BLaER1 treated with 17β-estradiol and CSF1 and Interleukin-3, amounts not matched to agents 10 nM and 100 nM (cell line): ENCODE measurements around the gene BRCA1.

ENCODE experiments used
- H3K27ac ChIP-seq, 11 experiments: shearing (Covaris generic); formaldehyde crosslinking; 2 replicates each; pipeline ENCODE4 v1.8.1; 2022
- H3K27me3 ChIP-seq, 11 experiments: shearing (Covaris generic); formaldehyde crosslinking; 2 replicates each; pipeline ENCODE4 v1.8.1; 2022
- H3K36me3 ChIP-seq, 11 experiments: shearing (Covaris generic); formaldehyde crosslinking; 2 replicates each; pipeline ENCODE4 v1.8.1; 2022
- H3K4me1 ChIP-seq, 10 experiments: shearing (Covaris generic); formaldehyde crosslinking; 2 replicates each; pipeline ENCODE4 v1.8.1; 2022
- H3K4me2 ChIP-seq, 11 experiments: shearing (Covaris generic); formaldehyde crosslinking; 2 replicates each; pipeline ENCODE4 v1.8.1; 2022
- H3K4me3 ChIP-seq, 10 experiments: shearing (Covaris generic); formaldehyde crosslinking; 2 replicates each; pipeline ENCODE4 v1.8.1; 2022
- H3K9ac ChIP-seq, 11 experiments: shearing (Covaris generic); formaldehyde crosslinking; 2 replicates each; pipeline ENCODE4 v1.8.1; 2022
- H3K9me3 ChIP-seq, 11 experiments: shearing (Covaris generic); formaldehyde crosslinking; replicated peaks in 1 of 11; 2 replicates each; pipeline ENCODE4 v1.8.1; 2022
- H4K20me1 ChIP-seq, 11 experiments: shearing (Covaris generic); formaldehyde crosslinking; 2 replicates each; pipeline ENCODE4 v1.8.1; 2022
- Cebpa-rat ChIP-seq, 11 experiments: shearing (Covaris generic); IDR thresholded peaks; 2 replicates each; pipeline ENCODE4 v1.8.1; 2022

The BRCA1 gene

GRCh38 chr17:43030137-43030767, 94.9 kb downstream of the BRCA1 start:
- peaks cover 0 to 14% (median 5%) of the 10 kb centered on the region in 11 experiments; a peak in 8 of 22 replicates for H3K27me3 ChIP-seq
- no peaks in the 10 kb centered on the region; a peak in 1 of 22 replicates for H4K20me1 ChIP-seq
- H3K4me2 ChIP-seq, result no peak overlapping the region
- peaks cover 4 to 48% (median 37%) of the 10 kb centered on the region in 10 experiments; a peak in 16 of 20 replicates for H3K4me1 ChIP-seq
- peak overlapping the region in 1 of 11 experiments; percentile 5; a peak in 1 of 22 replicates for H3K9ac ChIP-seq
- peak overlapping the region in 2 of 11 experiments; percentile 5 to 42; a peak in 2 of 22 replicates for H3K27ac ChIP-seq
- H3K36me3 ChIP-seq, result no peaks in the 10 kb centered on the region
- H3K4me3 ChIP-seq, result no peak overlapping the region
- no peaks in the 10 kb centered on the region for H3K9me3 ChIP-seq
- TF ChIP-seq Cebpa-rat (IDR thresholded peaks at IDR 0.05), result no peak

- H4K20me1 ChIP-seq, result no peaks in the 10 kb centered on the region; a peak in 1 of 22 replicates
- H3K9me3 ChIP-seq, result no peaks in the 10 kb centered on the region
- H3K36me3 ChIP-seq, result no peaks in the 10 kb centered on the region
- no peak overlapping the region; a peak in 1 of 22 replicates for H3K27ac ChIP-seq
- no peak for TF ChIP-seq Cebpa-rat (IDR thresholded peaks at IDR 0.05)
- H3K4me3 ChIP-seq, result no peak overlapping the region
- peaks cover 0 to 20% (median 5%) of the 10 kb centered on the region in 11 experiments; a peak in 9 of 22 replicates for H3K27me3 ChIP-seq
- H3K4me1 ChIP-seq, result peaks cover 9 to 45% (median 31%) of the 10 kb centered on the region in 10 experiments; a peak in 18 of 20 replicates
- no peak overlapping the region for H3K4me2 ChIP-seq
- no peak overlapping the region for H3K9ac ChIP-seq
These were observed 96.8 kb downstream of the BRCA1 start for GRCh38 chr17:43028221-43028861.

- H4K20me1 ChIP-seq, result no peaks in the 10 kb centered on the region; a peak in 1 of 22 replicates
- no peak overlapping the region for H3K27ac ChIP-seq
- no peaks in the 10 kb centered on the region for H3K9me3 ChIP-seq
- H3K4me2 ChIP-seq, result peak overlapping the region in 5 of 11 experiments; percentile 71 to 99 (median 97); a peak in 5 of 22 replicates
- H3K36me3 ChIP-seq, result no peaks in the 10 kb centered on the region
- no peak overlapping the region for H3K9ac ChIP-seq
- H3K4me3 ChIP-seq, result no peak overlapping the region
- H3K4me1 ChIP-seq, result peaks cover 16 to 45% (median 33%) of the 10 kb centered on the region in 10 experiments
- TF ChIP-seq Cebpa-rat (IDR thresholded peaks at IDR 0.05), result no peak
- peaks cover 0 to 20% (median 5%) of the 10 kb centered on the region in 11 experiments; a peak in 9 of 22 replicates for H3K27me3 ChIP-seq
These were observed 97.8 kb downstream of the BRCA1 start for GRCh38 chr17:43027091-43028032.

- no peak overlapping the region for H3K4me3 ChIP-seq
- H4K20me1 ChIP-seq, result no peaks in the 10 kb centered on the region; a peak in 1 of 22 replicates
- H3K4me1 ChIP-seq, result peaks cover 16 to 46% (median 34%) of the 10 kb centered on the region in 10 experiments
- no peak for TF ChIP-seq Cebpa-rat (IDR thresholded peaks at IDR 0.05)
- no peak overlapping the region for H3K27ac ChIP-seq
- H3K4me2 ChIP-seq, result peak overlapping the region in 9 of 11 experiments; percentile 9 to 99 (median 85); a peak in 15 of 22 replicates
- H3K9ac ChIP-seq, result no peak overlapping the region; a peak in 1 of 22 replicates
- no peaks in the 10 kb centered on the region for H3K9me3 ChIP-seq
- peaks cover 0 to 20% (median 5%) of the 10 kb centered on the region in 11 experiments; a peak in 9 of 22 replicates for H3K27me3 ChIP-seq
- no peaks in the 10 kb centered on the region for H3K36me3 ChIP-seq
These were observed 98.6 kb downstream of the BRCA1 start for GRCh38 chr17:43026595-43026994.

GRCh38 chr17:43025766-43026537, 99.2 kb downstream of the BRCA1 start:
- Histone ChIP-seq H4K20me1 (peaks cover 0 to 1% (median 0%) of the 10 kb centered on the region in 11 experiments; a peak in 2 of 22 replicates), H3K27me3 (peaks cover 0 to 20% (median 5%) of the 10 kb centered on the region in 11 experiments; a peak in 9 of 22 replicates), H3K27ac (no peak overlapping the region), H3K4me2 (peak overlapping the region; percentile 0 to 99 (median 74); a peak in 17 of 22 replicates), H3K36me3 (no peaks in the 10 kb centered on the region), H3K9ac (peak overlapping the region in 1 of 11 experiments; percentile 32; a peak in 1 of 22 replicates), H3K9me3 (no peaks in the 10 kb centered on the region), H3K4me1 (peaks cover 16 to 49% (median 37%) of the 10 kb centered on the region in 10 experiments), H3K4me3 (no peak overlapping the region)
- TF ChIP-seq Cebpa-rat (IDR thresholded peaks at IDR 0.05), result no peak

- Histone ChIP-seq H3K27ac (no peak overlapping the region), H3K36me3 (0 out of 22 replicates have a peak, but pooled peaks cover 0 to 2% (median 0%) of the 10 kb centered on the region in 11 experiments), H3K9me3 (no peaks in the 10 kb centered on the region), H3K27me3 (peaks cover 0 to 20% (median 5%) of the 10 kb centered on the region in 11 experiments; a peak in 9 of 22 replicates), H3K4me3 (peak overlapping the region in 6 of 10 experiments; percentile 24 to 77 (median 58); a peak in 8 of 20 replicates), H3K4me2 (peak overlapping the region in 9 of 11 experiments; percentile 39 to 99 (median 85); a peak in 16 of 22 replicates), H3K9ac (peak overlapping the region in 3 of 11 experiments; percentile 11 to 53 (median 32); a peak in 3 of 22 replicates), H3K4me1 (peaks cover 19 to 56% (median 44%) of the 10 kb centered on the region in 10 experiments), H4K20me1 (peaks cover 0 to 3% (median 0%) of the 10 kb centered on the region in 11 experiments; a peak in 4 of 22 replicates)
- TF ChIP-seq Cebpa-rat (IDR thresholded peaks at IDR 0.05), result no peak
These were observed 99.9 kb downstream of the BRCA1 start for GRCh38 chr17:43025290-43025657.

GRCh38 chr17:43024407-43025289, 100.5 kb downstream of the BRCA1 start, which contains the start of gene RND2:
Gene RND2 (plus strand): TSS chr17:43025231. CDS start chr17:43025348, 117 bp downstream.
- peak within 1 kb of the TSS; percentile 37 to 72 (median 67); a peak in 20 of 22 replicates for H3K27ac ChIP-seq
- peak within 1 kb of the TSS; percentile 60 to 77 (median 65) for H3K4me3 ChIP-seq
- H3K4me1 ChIP-seq, result peaks cover 25 to 61% (median 47%) of the 10 kb centered on the region in 10 experiments
- peak within 1 kb of the TSS; percentile 64 to 79 (median 77) for H3K9ac ChIP-seq
- peaks cover 0 to 9% (median 0%) of the 10 kb centered on the region in 11 experiments; a peak in 6 of 22 replicates for H4K20me1 ChIP-seq
- TF ChIP-seq Cebpa-rat (IDR thresholded peaks at IDR 0.05), result no peak
- peak within 1 kb of the TSS; percentile 85 to 99 (median 98) for H3K4me2 ChIP-seq
- peaks cover 0 to 20% (median 5%) of the 10 kb centered on the region in 11 experiments; a peak in 9 of 22 replicates for H3K27me3 ChIP-seq
- no peaks in the 10 kb centered on the region for H3K9me3 ChIP-seq
- H3K36me3 ChIP-seq, result peaks cover 0 to 8% (median 0%) of the 10 kb centered on the region in 11 experiments; a peak in 3 of 22 replicates
